ENCODE data around the gene TLE3. TPM values are rescaled to one million over a fixed set of nuclear protein-coding genes. Genes with fewer than 3 reads are reported as not detected.
A peak's percentile ranks its signal among the peaks of the same experiment; 100 is the strongest.

The TLE3 gene
- polyA plus RNA-seq, 10 donors, result 19.1 to 35.3 (median 27.9) TPM

DNA sequence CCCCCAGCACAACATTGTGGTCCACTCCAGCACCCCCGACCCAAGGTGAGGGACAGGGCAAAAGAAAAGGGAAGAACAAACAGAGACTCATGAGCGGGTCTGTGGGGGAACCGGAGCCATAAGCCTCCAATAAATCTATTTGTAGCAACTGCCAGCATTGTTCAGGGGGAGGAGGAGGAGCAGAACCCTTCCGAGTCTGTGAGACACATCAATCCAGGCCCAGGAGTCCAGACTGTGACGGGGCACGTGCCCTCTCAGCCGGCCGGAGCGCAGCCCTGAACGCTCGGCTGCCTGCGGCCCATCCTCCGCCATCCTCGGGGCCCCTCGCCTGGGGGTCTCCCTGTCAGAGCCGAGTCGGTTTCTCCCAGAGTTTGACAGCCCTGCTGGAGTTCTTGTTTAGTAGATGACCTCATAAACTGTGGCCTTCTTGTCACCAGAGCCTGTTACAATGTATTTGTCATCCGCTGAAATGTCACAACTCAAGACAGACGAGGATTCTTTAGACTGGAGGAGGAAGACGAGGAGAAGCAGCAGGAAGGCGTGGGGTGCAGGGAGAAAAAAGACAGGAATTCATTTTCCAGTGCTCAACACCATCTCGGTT is 47.9 kb downstream of the TLE3 start:
- DNase-seq, result no peak

DNA sequence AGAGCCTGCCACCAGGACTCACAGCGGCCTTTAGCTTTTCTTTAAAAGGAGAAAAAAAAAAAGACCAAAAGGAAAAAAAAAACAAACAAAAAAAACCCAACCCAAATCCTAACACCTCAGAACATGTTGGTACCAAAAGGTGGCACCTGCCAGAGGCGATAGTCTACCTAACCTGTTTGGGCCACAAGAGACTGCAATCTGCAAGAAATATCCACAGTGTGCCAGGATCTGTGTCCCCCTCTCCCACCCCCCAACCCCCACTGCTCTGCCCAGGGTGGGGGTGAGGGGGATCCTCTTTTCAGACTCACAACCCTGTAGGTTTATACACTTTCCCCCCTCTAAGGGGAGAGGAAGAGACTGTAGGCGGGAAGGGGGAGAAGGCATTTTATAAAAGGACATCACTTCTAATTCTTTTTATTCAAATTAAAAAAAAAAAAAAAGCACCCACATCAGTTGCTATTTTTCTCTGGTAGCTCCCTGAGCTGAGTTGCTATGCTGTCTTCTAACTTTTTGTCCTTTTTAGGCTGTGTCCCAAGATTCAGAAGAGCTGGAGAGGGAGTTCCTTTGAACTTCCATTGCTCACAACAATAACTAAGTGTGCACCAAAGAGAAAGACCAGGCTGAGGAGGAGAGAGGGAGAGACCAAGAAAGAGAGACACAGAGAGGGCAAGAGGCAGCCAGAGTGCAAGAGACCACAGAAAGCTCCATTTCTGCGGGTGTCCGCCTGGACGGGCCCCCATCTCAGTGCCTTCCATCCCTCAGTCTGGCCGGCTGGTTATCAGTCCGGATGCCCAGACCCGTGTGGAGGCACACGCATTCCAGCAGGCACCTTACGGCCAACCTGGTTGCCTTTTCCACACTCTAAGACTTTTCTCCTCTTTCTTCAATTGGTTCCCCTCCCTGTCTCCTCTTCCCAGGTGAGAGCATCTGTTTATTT is 48.9 kb downstream of the TLE3 start:
- DNase-seq, result no peak

DNA sequence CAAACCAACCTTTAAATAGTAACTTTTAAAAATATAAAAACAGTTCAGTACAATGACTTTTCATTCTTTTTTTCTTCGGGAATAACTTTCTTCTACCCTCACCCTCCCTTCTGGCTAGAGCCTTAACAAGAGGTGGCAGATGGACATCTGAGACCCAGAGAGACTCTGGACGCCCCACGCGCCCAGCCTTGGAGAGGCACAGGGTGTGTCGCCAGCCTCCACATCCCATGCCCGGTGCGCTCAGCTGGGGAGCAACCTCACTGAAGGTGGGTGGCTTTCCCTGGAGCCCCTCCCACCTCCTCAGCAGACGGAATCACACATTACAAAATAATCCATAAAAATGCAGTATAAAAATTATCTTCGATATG is 49.5 kb downstream of the TLE3 start:
- DNase-seq, result no peak

DNA sequence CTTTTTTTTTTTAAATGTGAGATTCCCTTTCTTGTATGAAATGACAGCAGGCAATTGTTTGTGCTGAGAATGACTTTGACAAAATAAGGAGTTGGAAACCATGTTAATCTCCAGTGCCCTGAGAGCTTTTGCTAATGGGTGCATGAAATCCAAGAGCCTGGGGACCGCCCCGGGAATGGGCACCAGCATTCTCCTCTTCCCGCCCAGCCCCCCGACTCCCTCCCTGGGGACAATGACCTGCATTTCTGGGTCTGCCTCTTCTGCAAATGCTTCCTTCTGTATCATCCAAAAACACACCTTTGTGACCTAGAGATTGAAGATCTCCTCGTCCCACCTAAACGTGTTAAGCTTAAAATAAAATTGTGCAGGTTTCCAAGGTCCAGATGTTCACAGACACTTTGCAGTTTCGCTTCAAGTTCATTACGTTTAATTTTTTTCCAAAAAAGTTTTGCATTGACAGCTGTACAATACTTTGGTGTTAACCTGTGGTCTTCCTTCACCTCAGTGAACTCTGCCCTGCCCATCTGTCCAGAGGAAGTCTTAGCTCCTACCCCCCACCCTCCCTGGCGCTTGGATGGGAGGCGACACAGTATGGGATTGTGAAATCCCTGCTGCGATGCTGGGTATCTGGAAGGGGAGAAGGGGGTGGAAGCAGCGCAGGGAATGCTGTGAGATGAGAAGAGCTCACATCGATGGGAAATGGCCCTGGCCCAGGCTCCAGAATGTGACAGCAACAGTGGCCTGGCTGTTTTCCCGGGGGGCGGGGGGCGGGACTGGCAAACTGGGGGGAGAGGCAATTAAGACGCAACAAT is 50.1 kb downstream of the TLE3 start:
- DNase-seq, result no peak

- no peak for DNase-seq
Observed at GRCh38 chr15:70046679-70047369, 50.9 kb downstream of the TLE3 start.

DNA sequence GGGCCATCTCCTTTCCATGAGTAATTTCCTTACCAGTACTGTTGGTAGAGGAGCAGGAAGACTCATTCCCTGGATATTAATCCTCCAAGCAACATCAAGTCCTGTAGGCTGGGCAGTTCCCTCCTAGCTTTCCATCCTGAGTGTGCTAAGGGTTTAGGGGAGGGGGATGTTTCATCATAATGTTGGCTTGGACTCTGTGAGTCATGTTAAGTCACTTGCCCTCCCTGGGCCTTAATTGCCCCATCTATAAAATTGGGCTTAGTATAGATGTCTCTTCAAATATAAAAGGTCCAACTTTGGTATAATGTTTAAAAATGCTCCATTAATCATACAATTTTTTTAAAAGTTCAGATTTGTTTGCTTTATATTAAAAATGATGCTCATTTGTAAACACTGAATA is 52.7 kb downstream of the TLE3 start:
- no peak for DNase-seq

- no peak for DNase-seq
Observed at GRCh38 chr15:70044168-70044567, 53.5 kb downstream of the TLE3 start.

GRCh38 chr15:70043590-70043989 is 54.1 kb downstream of the TLE3 start:
- DNase-seq, result no peak

GRCh38 chr15:70042553-70043214 is 55.0 kb downstream of the TLE3 start:
- DNase-seq, result no peak

DNA sequence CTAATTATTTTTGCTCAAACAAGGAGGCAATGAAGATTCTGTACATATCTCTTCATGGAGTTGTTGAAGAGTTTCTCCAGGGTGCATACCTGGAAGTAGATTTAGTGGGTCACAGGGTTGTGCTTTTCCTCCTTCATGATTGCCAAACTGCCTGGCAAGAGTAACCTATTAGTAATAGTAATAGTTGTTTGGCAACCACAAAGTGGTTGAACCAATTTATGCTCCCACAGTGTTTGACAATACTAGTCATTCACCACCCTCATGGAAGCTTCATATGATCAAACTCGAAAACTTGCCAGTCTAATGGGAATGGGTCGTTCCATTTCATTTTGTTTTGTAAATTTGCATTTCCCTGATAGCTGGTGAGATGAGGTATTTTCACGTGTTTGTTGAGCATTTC is 57.8 kb downstream of the TLE3 start:
- DNase-seq, result no peak

GRCh38 chr15:70038730-70039392 is 58.9 kb downstream of the TLE3 start:
- DNase-seq, result no peak

- no peak for DNase-seq
Observed at GRCh38 chr15:70037292-70037640, 60.5 kb downstream of the TLE3 start.

GRCh38 chr15:70036585-70037291 is 61.0 kb downstream of the TLE3 start:
- no peak for DNase-seq

GRCh38 chr15:70035719-70036077 is 62.0 kb downstream of the TLE3 start:
- DNase-seq, result no peak

GRCh38 chr15:70035051-70035718 is 62.5 kb downstream of the TLE3 start:
- no peak for DNase-seq

DNA sequence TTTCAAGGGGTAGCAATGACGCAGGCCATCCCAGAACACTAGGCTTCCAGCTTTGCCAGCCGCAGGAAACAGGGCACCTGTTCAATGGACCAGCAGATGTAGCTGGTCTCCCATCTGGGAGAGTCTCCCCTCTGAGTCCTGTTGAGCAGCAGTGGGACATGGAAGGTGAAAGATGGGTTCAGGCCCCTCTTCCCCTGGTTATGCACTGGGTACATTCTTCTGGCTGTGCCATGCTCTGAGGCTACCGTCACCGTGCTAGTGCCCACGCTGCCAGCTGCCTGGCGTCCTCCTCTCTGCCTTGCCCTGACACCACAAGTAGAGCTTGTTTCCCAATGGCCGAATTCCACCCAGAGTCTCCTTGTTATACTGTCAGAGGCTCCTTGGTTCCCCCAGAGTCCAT is 63.1 kb downstream of the TLE3 start:
- DNase-seq, result no peak

DNA sequence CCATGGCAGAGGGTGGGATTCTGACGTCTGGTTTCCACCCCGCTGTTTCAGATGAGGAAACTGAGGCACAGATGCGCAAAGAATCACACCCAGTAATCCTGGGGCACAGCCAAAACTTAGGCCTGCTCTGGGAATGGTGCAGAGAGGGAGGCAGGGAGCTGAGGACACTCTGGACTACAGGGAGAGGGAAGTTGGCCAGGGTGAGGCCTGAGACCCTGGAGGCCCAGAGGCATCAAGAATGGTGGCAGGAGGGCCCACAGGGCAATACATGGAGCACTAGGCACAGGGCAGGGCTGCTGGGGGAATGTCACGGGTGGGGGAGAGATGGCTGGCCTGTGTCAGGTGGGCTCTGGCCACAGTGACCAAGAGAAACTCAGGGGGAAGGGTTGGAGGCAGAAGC is 63.6 kb downstream of the TLE3 start:
- DNase-seq, result no peak

- DNase-seq, result peak in 2 of 3 donors; percentile 60 to 73
Observed at GRCh38 chr15:70033529-70034140, 64.1 kb downstream of the TLE3 start.

- DNase-seq, result no peak
Observed at GRCh38 chr15:70033109-70033508, 64.6 kb downstream of the TLE3 start.

Data from muscle of back (tissue), 11 donors.